ENCODE results near the gene CLBA1. TPM values are rescaled to one million over a fixed set of nuclear protein-coding genes. Genes with fewer than 3 reads are reported as not detected.
"Not testable (repeated sequence)": the region's sequence is repeated elsewhere in the genome, so short reads cannot be mapped to it uniquely, and the experiment has no call there.

CLBA1 gene
- polyA plus RNA-seq, 12 donors, result 2.9 to 6.7 (median 4.6) TPM; not detected in 1

- DNase-seq, result not testable (repeated sequence)
These were observed 39.3 kb upstream of the CLBA1 start for GRCh38 chr14:104945986-104946965.

- DNase-seq, result not testable (repeated sequence)
These were observed 38.4 kb upstream of the CLBA1 start for GRCh38 chr14:104947201-104947600.

- DNase-seq, result not testable (repeated sequence)
These were observed 37.5 kb upstream of the CLBA1 start for GRCh38 chr14:104947881-104948735.

- DNase-seq, result no peak
These were observed 36.9 kb upstream of the CLBA1 start for GRCh38 chr14:104948736-104949031.

- DNase-seq, result not testable (repeated sequence)
These were observed 36.1 kb upstream of the CLBA1 start for GRCh38 chr14:104949406-104949955.

- no peak for DNase-seq
These were observed 35.6 kb upstream of the CLBA1 start for GRCh38 chr14:104950021-104950420.

- not testable (repeated sequence) for DNase-seq
These were observed 34.9 kb upstream of the CLBA1 start for GRCh38 chr14:104950701-104951100.

GRCh38 chr14:104951863-104952657 lies 33.5 kb upstream of the CLBA1 start:
- not testable (repeated sequence) for DNase-seq

GRCh38 chr14:104953097-104953496 lies 32.5 kb upstream of the CLBA1 start:
- DNase-seq, result no peak

GRCh38 chr14:104953896-104954656 lies 31.5 kb upstream of the CLBA1 start:
- no peak for DNase-seq

- DNase-seq, result no peak
These were observed 30.7 kb upstream of the CLBA1 start for GRCh38 chr14:104954746-104955395.

GRCh38 chr14:104955396-104955770 lies 30.2 kb upstream of the CLBA1 start:
- DNase-seq, result no peak

GRCh38 chr14:104956290-104956890 lies 29.2 kb upstream of the CLBA1 start:
- no peak for DNase-seq

GRCh38 chr14:104957146-104958113 lies 28.2 kb upstream of the CLBA1 start:
- DNase-seq, result no peak

GRCh38 chr14:104964546-104964945 lies 21.0 kb upstream of the CLBA1 start:
- DNase-seq, result no peak

GRCh38 chr14:104965561-104966231 lies 19.9 kb upstream of the CLBA1 start:
- DNase-seq, result no peak

- no peak for DNase-seq
These were observed 19.2 kb upstream of the CLBA1 start for GRCh38 chr14:104966261-104966865.
